ENCODE results near the gene DIMT1.

DIMT1 gene

DNA sequence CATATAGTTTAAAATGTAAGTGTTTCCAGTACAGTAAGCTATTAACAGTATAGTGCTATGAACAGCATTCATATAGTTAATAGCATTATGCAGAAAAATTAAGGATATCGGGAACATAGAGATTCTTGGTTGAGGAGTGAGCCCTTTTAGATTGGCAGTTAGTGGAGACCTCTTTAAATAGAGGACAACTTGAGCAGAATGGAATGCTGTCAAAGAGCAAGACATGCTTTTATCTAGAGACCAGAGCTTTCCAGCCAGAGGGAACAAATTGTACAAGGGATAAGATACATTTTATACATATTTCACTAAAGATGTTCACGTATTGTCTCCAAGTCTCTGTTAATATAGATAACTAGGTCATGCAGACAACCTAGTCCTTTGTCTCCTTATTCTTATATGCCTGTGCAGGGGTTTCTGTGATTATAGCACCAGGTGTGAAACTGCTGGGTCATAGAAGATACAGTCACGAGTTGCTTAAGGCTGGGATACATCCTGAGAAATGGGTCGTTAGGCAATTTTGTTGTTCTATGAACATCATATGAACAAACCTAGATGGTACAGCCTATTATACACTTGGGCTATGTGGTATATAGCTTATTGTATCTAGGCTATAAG, 14.9 kb upstream of the DIMT1 start (continued):
- TF ChIP-seq ZNF704 (tag by site-specific recombination; IDR thresholded peaks at IDR 0.05) (no peak), ZNF571 (tag by site-specific recombination; IDR thresholded peaks at IDR 0.05) (no peak)
- TF ChIP-seq, protein P1, sequence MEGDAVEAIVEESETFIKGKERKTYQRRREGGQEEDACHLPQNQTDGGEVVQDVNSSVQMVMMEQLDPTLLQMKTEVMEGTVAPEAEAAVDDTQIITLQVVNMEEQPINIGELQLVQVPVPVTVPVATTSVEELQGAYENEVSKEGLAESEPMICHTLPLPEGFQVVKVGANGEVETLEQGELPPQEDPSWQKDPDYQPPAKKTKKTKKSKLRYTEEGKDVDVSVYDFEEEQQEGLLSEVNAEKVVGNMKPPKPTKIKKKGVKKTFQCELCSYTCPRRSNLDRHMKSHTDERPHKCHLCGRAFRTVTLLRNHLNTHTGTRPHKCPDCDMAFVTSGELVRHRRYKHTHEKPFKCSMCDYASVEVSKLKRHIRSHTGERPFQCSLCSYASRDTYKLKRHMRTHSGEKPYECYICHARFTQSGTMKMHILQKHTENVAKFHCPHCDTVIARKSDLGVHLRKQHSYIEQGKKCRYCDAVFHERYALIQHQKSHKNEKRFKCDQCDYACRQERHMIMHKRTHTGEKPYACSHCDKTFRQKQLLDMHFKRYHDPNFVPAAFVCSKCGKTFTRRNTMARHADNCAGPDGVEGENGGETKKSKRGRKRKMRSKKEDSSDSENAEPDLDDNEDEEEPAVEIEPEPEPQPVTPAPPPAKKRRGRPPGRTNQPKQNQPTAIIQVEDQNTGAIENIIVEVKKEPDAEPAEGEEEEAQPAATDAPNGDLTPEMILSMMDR (tag by site-specific recombination; IDR thresholded peaks at IDR 0.05) = no peak

DNA sequence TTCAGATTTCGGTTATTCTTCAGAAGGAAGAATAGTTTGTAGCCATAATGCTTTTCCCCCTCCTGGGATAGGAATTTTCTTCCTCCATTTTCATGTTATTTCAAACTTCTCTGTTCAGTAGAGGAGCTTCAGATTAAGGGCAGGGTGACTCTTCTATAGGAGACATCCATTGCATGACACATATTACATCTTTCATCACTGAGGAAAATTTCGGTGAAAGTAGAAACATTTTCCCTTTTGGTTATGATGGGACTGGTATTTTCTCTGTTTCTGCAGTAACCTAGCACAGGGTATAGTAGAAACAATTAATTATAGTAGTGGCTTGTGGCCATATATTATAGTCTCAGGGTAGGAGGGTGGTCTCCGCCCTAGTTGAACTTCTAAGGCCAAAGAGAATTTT, 10.0 kb upstream of the DIMT1 start:
- no peak overlapping the region for H3K27ac ChIP-seq (ENCODE audit: extremely low read depth, low read depth, low read length)
- POLR2A ChIA-PET = interaction anchor here (1.8 to 4.4 kb wide), 2 partner anchors 11 to 108 kb away, joined by 6 to 92 read pairs; partner anchors contain the start of genes DIMT1 and KIF2A
- CTCF ChIA-PET = interaction anchor here (0.5 to 0.8 kb wide), 2 partner anchors 24 to 351 kb away, joined by 3 read pairs; no protein-coding TSS in a partner anchor

DNA sequence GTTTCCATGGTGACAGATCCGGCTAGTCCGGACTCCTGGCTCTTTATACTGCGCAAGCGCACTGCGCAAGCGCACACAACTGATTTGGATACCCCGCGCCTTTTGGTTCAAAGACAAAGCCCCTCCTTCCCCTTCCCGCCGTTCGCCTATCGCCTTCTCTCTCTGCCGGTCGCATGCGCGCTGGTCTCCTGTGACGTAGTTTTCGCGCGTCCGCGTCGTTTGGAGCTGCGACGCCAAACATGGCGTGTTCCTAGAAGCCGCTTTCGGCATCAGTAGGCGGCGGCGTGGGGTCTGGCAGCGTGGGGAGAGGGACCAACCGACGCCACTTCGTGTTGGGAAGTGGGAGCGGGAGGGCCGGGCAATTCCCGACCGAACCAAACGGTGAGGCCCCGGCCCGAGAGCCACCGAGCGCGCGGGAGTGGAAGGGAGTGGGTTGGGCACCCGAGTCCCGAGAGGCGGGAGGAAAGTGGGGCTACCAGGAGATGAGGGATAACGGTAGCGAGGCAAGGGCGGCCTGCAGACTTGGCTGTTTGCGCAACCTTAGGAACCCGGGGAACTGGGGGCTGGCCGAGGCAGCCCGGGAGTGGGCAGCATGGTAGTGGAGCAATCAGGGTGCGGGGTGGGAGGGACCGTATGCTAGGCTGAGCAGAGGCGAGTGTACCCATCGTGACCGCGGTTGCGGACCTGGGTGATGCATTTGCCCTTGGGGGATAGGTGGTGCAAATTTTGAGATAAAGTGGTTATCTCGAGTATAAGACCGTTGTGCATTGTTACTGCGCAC, 9.0 kb upstream of the DIMT1 start, which contains the start of gene IPO11:
Gene IPO11 (plus strand): TSS at position 215 of the 781 bp plus-strand sequence. CDS start 24,517 bp downstream, outside the sequence.
- ChIA-PET POLR2A (interaction anchor here (1.8 to 4.4 kb wide), 2 partner anchors 10 to 107 kb away, joined by 6 to 92 read pairs; partner anchors contain the start of genes DIMT1 and KIF2A), CTCF (no interaction called here)
- H3K27ac ChIP-seq (ENCODE audit: extremely low read depth, low read depth, low read length) = peak within 1 kb of the TSS; percentile 33; the same call in 1 of the 2 replicates
- peaks cover 0 to under 1% of the 10 kb centered on the region in 2 experiments; a peak in 1 of 3 replicates for H3K36me3 ChIP-seq (ENCODE audit: control insufficient read depth in 2 of 2, insufficient read depth in 1 of 2, low read length in 2 of 2)
- H3K9me3 ChIP-seq (ENCODE audit: control insufficient read depth, insufficient read depth, low read depth, low read length) = no peaks in the 10 kb centered on the region
- H3K4me3 ChIP-seq (ENCODE audit: low read depth, low read length) = peak within 1 kb of the TSS; percentile 91
- H3K4me1 ChIP-seq (ENCODE audit: control insufficient read depth, insufficient read depth, low read length) = peaks cover 3% of the 10 kb centered on the region; the same call in 1 of the 2 replicates
- TF ChIP-seq KLF8 (tag by site-specific recombination; IDR thresholded peaks at IDR 0.05) = peak; percentile 66; the same call in 1 of the 2 replicates
- TF ChIP-seq PRDM1 (tag by site-specific recombination; IDR thresholded peaks at IDR 0.05) = no peak
- TF ChIP-seq ZNF266 (tag by site-specific recombination; IDR thresholded peaks at IDR 0.05; ENCODE audit: low read depth) = no peak
- peak; percentile 97 for TF ChIP-seq YY1 (tag by site-specific recombination; IDR thresholded peaks at IDR 0.05)
- peak; percentile 69; the same call in 1 of the 2 replicates for TF ChIP-seq KLF7 (tag by site-specific recombination; IDR thresholded peaks at IDR 0.05; ENCODE audit: borderline replicate concordance)
- no peak for TF ChIP-seq ZNF510 (tag by site-specific recombination; IDR thresholded peaks at IDR 0.05; ENCODE audit: insufficient replicate concordance)
- TF ChIP-seq ZNF280D (tag by site-specific recombination; IDR thresholded peaks at IDR 0.05) = no peak
- TF ChIP-seq KLF9 (tag by site-specific recombination; IDR thresholded peaks at IDR 0.05; ENCODE audit: low read depth) = peak; percentile 88
- peak; percentile 78; the same call in 1 of the 2 replicates for TF ChIP-seq ZNF24 (tag by site-specific recombination; IDR thresholded peaks at IDR 0.05)
- TF ChIP-seq KLF17 (tag by site-specific recombination; IDR thresholded peaks at IDR 0.05) = peak; percentile 42; the same call in 1 of the 2 replicates

More for the DNA sequence above, 10.0 kb upstream of the DIMT1 start:
- Histone ChIP-seq H3K4me3 (ENCODE audit: low read depth, low read length) (peak overlapping the region; percentile 91), H3K36me3 (ENCODE audit: control insufficient read depth in 2 of 2, insufficient read depth in 1 of 2, low read length in 2 of 2) (peaks cover 0 to 6% of the 10 kb centered on the region in 2 experiments; a peak in 1 of 3 replicates), H3K4me1 (ENCODE audit: control insufficient read depth, insufficient read depth, low read length) (peaks cover 3% of the 10 kb centered on the region; the same call in 1 of the 2 replicates), H3K9me3 (ENCODE audit: control insufficient read depth, insufficient read depth, low read depth, low read length) (no peaks in the 10 kb centered on the region)
- TF ChIP-seq ZNF48 (tag by site-specific recombination; IDR thresholded peaks at IDR 0.05) = no peak
- TF ChIP-seq ZFP69B (tag by site-specific recombination; IDR thresholded peaks at IDR 0.05) = no peak
- no peak for TF ChIP-seq INSM2 (tag by site-specific recombination; IDR thresholded peaks at IDR 0.05)
